HG03521 (cell line): ENCODE data around the gene SCYL2.
"Not testable (repeated sequence)": the region's sequence is repeated elsewhere in the genome, so short reads cannot be mapped to it uniquely, and the experiment has no call there.

ENCODE experiments used
- ATAC-seq: cut with Tn5 transposase; IDR thresholded peaks from one replicate; pipeline ENCODE4 v1.9.1; 2021; ENCODE audit warnings: mild to moderate bottlenecking, moderate library complexity; ENCODE audit not compliant: unreplicated experiment

The SCYL2 gene

GRCh38 chr12:100266835-100267602 lies at the start of gene SCYL2, which contains the start of gene DEPDC4:
Gene SCYL2, plus strand, starts transcription at chr12:100267177. Its CDS starts 15,794 bp downstream, at chr12:100282971.
Gene DEPDC4, minus strand, starts transcription at chr12:100267079. Its CDS starts 3 bp downstream, at chr12:100267076.
- peak; percentile 91 for ATAC-seq

GRCh38 chr12:100219328-100220109 lies 47.5 kb upstream of the SCYL2 start:
- no peak for ATAC-seq

- no peak for ATAC-seq
These were observed 45.5 kb upstream of the SCYL2 start for GRCh38 chr12:100221523-100221922.

GRCh38 chr12:100222173-100222572 lies 44.8 kb upstream of the SCYL2 start:
- not testable (repeated sequence) for ATAC-seq

GRCh38 chr12:100225491-100225890 lies 41.5 kb upstream of the SCYL2 start:
- no peak for ATAC-seq

GRCh38 chr12:100229036-100229635 lies 37.8 kb upstream of the SCYL2 start:
- no peak for ATAC-seq

- ATAC-seq: no peak
These were observed 37.1 kb upstream of the SCYL2 start for GRCh38 chr12:100229876-100230275.

- not testable (repeated sequence) for ATAC-seq
These were observed 35.1 kb upstream of the SCYL2 start for GRCh38 chr12:100231873-100232272.

GRCh38 chr12:100234166-100234565 lies 32.8 kb upstream of the SCYL2 start:
- no peak for ATAC-seq

- no peak for ATAC-seq
These were observed 32.2 kb upstream of the SCYL2 start for GRCh38 chr12:100234591-100235304.

- no peak for ATAC-seq
These were observed 28.2 kb upstream of the SCYL2 start for GRCh38 chr12:100238801-100239200.

GRCh38 chr12:100239589-100239988 lies 27.4 kb upstream of the SCYL2 start:
- no peak for ATAC-seq

- ATAC-seq: no peak
These were observed 23.8 kb upstream of the SCYL2 start for GRCh38 chr12:100243137-100243536.

GRCh38 chr12:100247765-100248164 lies 19.2 kb upstream of the SCYL2 start:
- no peak for ATAC-seq

- ATAC-seq: no peak
These were observed 18.1 kb upstream of the SCYL2 start for GRCh38 chr12:100248886-100249285.

GRCh38 chr12:100249941-100250340 lies 17.0 kb upstream of the SCYL2 start:
- ATAC-seq: no peak

GRCh38 chr12:100251917-100252316 lies 15.1 kb upstream of the SCYL2 start:
- no peak for ATAC-seq

GRCh38 chr12:100253437-100253836 lies 13.5 kb upstream of the SCYL2 start:
- no peak for ATAC-seq

GRCh38 chr12:100254876-100255275 lies 12.1 kb upstream of the SCYL2 start:
- no peak for ATAC-seq

GRCh38 chr12:100258127-100258526 lies 8.8 kb upstream of the SCYL2 start:
- no peak for ATAC-seq

GRCh38 chr12:100263131-100263530 lies 3.8 kb upstream of the SCYL2 start:
- ATAC-seq: no peak
